Transverse colon (tissue), 3 donors: Measurements from ENCODE around the gene RASGRP1.

ENCODE experiments used
- EP300 ChIP-seq: sonication (generic); formaldehyde crosslinking; IDR thresholded peaks from one replicate; pipeline ENCODE4 v1.6.1; 2017; ENCODE audit warnings: antibody characterized with exemption, low read depth
- POLR2A ChIP-seq: fragments of 450-650 bp; IDR thresholded peaks from one replicate; pipeline ENCODE4 v1.6.1; 2016; ENCODE audit warnings: antibody characterized with exemption, mild to moderate bottlenecking, moderate library complexity
- TF ChIP-seq, protein P1 (sequence below), 5 experiments: fragments of 200-600 bp in 3 of 5; fragments of 450-650 bp in 2 of 5; sonication (generic) in 3 of 5; IDR thresholded peaks; 1 replicate in 2 of 5; 2 replicates in 3 of 5; pipeline ENCODE4 v1.5.1; 2016 to 2017; ENCODE audit warnings: antibody characterized with exemption in 5 of 5, inconsistent platforms in 3 of 5, mild to moderate bottlenecking in 2 of 5, moderate library complexity in 1 of 5

DNA sequence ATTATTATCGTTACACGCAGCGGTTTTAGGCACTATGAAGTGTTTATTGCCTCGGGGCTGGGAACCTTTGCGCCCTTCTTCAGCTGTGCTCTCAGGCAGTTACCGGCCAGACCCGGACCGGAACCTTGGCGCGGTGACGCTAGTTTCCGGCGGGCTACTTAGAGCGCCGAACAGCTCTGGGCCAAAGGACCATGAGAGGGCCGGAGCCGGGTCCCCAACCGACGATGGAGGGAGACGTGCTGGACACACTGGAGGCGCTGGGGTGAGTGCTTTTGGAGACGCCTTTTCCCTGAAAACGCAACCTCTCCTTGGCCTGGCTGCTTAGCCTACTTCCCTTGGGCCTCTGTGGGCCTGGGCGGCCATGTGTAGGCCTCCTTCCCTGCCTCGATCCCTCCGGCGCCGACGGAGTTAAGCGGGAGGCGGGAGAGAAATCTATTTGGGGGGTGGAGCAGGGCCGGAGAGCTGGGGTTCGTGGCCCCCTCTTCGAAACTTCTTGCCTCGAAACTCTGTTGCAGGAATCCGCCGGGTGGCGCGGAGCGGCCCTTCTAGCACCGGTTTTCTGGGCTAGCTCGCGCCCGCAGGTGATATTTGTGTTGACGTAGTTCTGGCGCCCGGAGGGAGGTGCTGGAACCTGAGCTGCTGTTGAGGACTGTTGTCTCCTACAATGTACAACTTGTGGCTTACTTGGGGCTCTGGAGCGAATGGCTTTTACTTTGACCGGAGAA, 110.5 kb downstream of the RASGRP1 start, which contains the start of gene FAM98B:
- TF ChIP-seq EP300, result no peak
- TF ChIP-seq, protein P1, sequence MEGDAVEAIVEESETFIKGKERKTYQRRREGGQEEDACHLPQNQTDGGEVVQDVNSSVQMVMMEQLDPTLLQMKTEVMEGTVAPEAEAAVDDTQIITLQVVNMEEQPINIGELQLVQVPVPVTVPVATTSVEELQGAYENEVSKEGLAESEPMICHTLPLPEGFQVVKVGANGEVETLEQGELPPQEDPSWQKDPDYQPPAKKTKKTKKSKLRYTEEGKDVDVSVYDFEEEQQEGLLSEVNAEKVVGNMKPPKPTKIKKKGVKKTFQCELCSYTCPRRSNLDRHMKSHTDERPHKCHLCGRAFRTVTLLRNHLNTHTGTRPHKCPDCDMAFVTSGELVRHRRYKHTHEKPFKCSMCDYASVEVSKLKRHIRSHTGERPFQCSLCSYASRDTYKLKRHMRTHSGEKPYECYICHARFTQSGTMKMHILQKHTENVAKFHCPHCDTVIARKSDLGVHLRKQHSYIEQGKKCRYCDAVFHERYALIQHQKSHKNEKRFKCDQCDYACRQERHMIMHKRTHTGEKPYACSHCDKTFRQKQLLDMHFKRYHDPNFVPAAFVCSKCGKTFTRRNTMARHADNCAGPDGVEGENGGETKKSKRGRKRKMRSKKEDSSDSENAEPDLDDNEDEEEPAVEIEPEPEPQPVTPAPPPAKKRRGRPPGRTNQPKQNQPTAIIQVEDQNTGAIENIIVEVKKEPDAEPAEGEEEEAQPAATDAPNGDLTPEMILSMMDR (IDR thresholded peaks at IDR 0.05), result peak in 2 of 5 experiments; percentile 5 to 14
- TF ChIP-seq POLR2A, result peak; percentile 46
